T follicular helper cell (primary cell): ENCODE data around the gene TLN1.

ENCODE experiments used
- DNase-seq: peaks from one replicate; pipeline ENCODE4 v3.0.0-alpha.2; 2020; ENCODE audit warnings: low read depth

The TLN1 gene

DNA sequence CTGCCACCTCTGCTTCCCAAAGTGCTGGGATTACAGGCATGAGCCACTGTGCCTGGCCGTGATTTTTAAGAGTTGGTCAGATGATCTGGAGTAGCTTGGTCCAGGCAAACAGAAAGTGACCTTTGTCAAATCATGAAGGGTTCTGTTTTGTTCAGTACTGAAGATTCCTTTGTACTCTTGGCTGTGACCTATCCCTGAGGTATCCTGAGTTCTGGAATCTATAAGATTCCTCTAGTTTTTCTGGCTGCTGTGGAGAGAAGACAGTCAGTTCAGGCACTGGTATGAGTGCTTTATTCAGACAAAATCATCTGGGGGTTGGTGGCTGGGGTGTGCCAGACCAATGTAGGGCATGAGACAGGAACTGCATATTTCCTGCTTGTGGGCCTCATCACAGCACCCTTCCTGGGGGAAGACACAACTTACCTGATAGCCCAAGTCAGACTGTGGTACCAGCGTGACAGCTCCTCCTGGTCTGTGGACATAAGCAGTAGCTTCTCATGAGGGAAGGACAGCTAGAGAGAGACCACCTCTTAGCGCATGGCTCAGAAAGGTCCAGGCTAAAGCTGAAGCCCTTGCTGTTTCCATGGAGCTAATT lies 70.1 kb downstream of the TLN1 start:
- DNase-seq, result peak; percentile 21

DNA sequence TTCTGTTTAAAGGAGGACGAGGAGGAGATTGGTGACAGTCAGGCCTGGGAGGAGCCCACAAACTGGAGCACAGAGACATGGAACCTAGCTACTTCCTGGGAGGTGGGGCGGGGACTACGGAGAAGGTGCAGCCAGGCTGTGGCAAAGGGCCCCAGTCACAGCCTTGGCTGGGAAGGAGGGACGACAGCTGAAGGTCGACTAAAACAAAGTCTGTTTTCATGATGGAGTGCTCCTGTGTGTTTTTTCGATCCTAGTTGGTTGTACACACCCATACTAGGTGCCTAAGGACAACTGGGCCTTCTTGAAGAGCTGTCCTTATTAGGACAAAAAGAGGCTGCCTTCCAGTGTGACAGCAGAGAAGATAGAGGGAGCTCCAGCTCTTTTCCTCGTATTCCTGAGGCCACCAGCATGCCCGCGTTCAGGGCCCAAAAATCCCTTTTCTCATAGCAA lies 71.0 kb downstream of the TLN1 start:
- DNase-seq, result no peak

DNA sequence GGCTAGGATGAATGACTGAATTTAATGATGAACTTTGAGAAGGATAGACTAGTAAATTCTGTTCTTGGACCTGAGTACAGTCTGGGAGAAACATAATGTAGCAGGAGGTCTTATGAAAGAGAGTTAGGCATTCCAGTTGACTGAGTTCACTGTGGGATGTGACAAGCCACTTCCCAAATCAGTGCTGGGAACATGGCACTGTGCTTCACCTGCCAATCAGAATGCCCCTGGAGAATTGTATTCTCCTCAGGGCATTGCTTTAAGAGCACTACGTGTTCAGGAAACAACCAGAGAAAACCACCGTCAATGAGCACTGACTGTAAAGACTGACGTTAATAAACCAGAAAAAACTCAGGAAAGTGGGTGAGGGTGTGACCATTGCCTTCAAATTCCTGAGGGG lies 72.7 kb downstream of the TLN1 start:
- no peak for DNase-seq

DNA sequence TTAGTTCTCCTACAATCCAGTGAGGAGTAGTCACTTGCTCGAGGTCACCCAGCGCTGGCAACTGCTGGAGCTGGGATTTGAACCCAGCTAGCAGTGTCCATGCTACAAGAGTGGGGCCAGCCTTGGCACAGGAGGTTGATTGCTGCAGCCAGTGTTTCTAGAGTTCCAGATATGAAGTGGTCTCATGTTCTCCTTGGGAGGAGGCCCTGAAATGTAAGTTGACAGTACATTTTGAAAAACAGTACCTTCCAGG lies 73.1 kb downstream of the TLN1 start:
- no peak for DNase-seq

DNA sequence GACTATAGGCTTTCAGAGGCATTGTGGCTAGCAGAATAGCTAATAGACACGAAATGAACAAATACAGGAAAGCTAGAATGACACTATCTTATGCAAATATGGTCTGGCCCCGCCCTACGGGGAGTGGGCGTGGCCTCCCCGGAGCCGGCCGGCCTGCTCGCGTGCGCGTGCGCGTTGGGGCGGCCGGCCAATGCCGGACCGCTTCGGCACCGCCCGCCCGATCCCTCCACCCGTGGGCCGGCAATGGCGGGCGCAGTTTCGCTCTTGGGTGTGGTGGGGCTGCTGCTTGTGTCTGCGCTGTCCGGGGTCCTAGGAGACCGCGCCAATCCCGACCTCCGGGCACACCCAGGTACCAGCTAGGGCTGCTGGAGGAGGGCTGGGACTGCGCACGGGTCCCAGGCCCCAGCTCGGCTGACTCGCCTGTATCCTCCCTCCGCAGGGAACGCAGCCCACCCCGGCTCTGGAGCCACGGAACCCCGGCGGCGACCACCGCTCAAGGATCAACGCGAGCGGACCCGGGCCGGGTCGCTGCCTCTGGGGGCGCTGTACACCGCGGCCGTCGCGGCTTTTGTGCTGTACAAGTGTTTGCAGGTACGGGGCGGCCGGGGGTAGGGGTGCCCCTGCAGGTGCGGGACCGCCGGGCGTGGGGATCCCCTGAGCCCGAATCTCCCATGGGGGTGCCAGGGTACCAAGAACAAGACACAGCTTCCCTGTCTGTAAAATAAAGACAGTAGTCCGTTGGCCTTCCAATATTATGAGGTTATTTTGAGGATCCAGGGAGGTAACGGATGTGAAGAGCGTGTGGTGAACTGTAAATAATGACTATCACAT lies 73.6 kb downstream of the TLN1 start, which contains the start of gene CCDC107:
Gene CCDC107, plus strand, starts transcription at position 156 of the 831 bp plus-strand sequence. Its CDS starts 88 bp downstream, at position 244.
- DNase-seq, result peak; percentile 74

DNA sequence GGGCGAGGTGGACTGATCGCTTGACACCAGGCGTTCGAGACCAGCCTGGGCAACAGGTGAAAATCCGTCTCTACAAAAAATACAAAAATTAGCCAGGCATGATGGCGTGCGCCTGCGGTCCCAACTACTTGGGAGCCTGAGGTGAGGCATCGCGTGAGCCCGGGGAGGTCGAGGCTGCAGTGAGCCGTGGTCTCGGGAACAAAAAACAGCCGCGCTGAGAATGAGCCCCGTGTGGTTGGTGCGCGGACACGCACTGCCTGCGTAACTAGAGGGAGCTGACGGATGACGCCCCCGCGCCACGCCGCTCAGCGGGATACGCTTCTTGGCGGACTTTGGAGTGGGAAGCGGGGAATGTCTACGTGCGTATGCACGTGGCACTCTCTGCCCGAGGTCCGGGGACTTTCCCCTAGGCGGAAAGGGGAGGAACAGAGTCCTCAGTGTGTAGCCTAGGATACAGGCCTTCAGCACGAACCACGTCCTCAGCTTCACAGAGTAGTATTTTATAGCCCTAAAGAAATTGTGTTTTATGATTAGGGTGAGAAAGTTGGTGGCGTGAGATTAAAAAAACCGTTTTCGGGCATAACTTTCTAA lies 74.4 kb downstream of the TLN1 start, which contains the start of gene RMRP:
Gene RMRP, minus strand, starts transcription at position 474 of the 591 bp plus-strand sequence.
- peak; percentile 76 for DNase-seq

DNA sequence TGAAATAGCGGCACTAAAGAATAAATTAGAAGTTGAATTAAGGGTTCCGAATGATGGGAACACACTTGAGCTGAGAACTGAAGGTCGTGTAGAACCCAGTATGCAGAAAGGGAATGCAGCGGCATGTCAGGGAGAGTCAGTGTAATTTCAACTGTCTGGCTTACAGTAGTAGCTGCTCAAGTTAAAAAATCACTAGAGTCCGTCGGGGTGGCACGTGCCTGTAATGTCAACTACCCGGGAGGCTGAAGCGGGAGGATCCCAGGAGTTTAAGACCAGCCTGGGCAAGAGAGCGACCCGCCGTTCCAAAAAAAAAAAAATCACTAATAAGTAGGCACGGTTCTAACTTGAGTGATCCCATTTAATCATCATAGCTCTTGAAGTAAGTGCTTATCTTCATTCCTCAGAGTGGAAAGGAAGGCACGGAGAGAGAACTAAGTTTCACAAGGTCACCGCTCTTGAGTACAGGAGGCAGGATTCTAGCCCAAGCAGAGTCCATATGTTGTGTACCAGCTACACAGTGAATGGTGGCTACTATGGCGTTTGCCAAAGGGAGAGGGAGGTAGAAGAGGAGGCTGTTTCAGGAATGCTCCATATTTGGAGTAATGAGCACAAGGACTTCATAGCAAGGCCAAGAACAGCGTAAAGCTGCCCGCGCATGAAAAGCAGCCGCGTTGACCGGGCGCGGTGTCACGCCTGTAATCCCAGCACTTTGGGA lies 75.0 kb downstream of the TLN1 start:
- no peak for DNase-seq

DNA sequence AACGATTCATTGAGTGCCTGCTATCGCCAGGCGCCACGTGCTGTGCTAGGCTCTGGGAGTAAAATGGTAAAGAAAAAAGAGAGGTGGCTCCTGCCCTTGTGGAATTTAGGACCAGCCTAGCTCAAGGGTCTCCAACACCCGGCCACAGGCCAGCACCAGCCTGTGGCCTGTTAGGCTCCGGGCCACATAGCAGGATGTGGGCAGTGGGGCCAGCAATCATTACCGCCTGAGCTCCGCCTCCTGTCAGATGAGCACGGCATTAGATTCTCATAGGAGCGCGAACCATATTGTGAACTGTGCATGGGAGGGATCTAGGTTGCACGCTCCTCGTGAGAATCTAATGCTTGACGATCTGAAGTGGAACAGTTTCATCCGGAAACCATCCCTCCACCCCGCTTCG lies 75.6 kb downstream of the TLN1 start:
- DNase-seq, result no peak

DNA sequence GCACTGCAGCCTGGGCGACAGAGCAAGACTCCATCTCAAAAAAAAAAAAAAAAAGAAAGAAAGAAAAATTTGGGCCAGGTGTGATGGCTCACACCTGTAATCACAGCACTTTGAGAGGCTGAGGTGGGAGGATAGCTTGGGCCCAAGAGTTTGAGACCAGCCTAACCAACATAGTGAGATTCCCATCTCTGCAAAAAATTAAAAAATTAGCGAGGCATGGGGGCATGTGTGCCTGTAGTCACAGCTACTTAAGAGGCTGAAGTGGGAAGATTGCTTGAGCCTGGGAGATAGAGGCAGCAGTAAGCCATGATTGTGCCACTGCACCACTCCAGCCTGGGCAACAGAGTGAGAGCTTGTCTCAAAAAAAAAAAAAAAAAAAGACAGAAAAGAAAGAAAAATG lies 78.4 kb downstream of the TLN1 start:
- DNase-seq, result no peak

DNA sequence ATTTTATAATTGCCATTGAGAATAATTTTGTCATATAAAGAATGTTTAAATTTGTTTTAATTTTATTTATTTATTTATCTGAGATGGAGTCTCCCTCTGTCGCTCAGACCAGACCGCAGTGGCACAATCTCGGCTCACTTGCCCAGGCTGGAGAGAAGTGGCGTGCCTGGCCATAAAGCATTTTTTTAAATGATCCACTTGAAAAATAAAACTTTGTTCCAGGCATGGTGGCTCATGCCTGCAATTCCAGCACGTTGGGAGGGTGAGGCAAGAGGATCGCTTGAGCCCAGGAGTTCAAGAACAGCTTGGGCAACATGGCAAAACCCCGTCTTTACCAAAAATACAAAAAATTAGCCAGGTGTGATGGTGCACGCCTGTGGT lies 79.2 kb downstream of the TLN1 start:
- no peak for DNase-seq

DNA sequence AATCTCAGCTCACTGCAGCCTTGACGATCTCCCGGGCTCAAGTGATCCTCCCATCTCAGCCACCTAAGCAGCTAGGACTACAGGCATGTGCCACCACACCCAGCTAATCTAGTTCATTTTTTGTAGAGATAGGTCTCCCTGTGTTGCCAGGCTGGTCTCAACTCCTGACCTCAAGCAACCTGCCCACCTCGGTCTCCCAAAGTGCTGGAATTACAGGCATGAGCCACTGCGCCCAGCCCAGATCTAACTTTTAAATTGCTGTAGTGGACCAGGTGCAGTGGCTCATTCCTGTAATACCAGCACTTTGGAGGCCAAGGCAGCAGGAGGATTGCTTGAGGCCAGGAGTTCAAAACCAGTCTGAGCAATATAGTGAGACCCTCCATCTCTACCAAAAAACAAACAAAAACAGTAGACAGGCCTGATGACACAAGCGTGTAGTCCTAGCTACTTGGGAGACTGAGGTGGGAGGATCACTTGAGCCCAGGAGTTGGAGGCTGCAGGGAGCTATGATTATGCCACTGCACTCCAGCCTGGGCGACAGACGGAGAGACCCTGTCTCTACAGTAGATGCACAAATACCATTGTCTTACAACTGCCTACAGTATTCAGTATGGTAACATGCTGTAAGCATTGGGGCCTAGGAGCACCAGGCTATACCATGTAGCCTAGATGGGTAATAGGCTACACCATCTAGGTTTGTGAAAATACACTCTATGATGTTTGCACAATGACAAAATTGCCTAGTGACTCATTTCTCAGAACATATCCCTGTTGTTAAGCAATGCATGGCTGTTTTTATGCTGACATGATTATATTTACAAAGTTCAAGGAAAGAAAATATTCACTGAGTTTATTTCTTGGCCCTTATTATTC lies 79.8 kb downstream of the TLN1 start:
- DNase-seq, result no peak

DNA sequence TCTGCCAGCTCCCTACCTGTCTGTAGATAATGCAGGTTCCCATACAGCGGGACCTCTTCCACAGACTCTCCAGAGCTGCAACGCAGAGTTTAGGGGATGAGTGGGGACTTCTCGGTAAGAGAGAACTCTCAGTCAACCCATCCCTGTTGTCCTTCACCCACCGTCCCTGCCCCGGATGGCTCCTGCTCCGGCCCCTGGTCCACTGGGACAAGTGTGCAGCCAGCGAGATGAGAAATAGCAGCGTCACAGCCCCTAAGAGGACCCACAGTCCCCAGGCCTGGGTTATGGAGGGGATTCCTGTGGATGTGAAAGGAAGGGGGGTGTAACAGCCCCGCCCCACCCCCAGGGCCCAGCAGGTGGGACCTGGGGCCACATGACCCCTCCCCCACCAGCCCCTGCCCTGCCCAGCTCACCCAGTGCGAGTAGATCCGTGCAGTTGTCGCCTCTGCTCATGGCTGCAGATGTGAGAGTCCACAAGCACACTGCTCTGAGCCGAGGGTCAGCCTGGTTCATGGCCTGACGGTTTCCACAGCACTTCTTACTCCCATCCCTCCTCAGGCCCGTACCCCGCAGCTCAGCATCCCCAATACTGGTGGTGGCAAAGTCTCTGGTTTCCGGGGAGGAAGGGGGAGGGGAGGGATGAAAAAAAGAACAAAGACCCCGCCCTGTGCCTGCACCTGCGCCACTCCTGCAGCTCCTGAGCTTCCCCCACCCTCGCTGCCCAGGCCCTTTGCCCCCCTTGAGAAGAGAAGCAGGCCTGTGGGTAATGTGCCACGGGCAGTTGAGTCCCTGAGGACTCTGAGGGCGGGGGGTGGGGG lies 81.4 kb downstream of the TLN1 start, which contains the start of gene SIT1:
Gene SIT1, minus strand, starts transcription at position 591 of the 818 bp plus-strand sequence. Its CDS starts 78 bp downstream, at position 513.
- no peak for DNase-seq

DNA sequence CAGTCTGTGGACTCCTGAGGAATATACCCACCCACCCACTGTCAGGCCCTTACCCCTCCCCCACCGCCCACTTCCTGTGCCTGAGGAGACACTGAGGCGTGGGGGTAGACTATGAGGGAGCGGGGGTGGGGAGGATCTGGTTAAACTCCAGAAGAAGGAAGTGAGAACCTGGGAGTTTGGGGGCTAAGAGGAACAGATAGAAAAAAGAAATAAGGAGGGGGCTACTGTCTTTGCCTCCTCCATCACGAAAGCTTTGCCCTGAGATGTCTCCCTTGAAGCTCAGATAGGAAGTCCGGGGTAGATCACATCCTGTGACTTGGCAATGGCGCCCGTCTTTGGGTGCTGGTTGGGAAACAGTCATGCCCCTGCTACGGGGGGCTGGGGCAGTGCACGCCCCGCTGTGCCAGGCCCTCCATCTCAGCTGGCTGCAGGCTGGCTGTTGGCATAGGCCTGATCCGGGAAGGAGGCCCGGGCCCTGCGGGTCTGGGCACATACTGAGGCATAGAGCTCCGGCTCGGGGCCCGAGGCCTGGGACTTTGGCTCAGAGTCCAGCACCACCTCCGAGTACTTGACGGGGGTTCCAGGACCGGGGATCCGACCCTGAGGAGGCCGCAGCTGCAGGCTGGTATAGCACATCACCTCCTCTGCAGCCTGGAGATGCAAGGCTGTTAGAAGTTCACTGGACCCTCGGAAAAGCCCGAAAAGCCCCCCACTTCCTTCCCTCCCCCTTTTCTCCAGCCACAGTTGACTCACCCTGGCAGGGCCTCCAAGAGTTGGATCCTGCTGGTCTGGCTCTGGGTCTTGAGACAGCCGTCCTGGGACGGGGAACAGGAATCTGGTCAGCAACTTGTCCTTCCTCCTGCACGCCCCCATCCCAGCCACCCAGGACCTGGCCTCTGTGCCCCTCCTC lies 82.3 kb downstream of the TLN1 start:
- no peak for DNase-seq
